ENCODE results near the gene METTL15. TPM values are rescaled to one million over a fixed set of nuclear protein-coding genes. Genes with fewer than 3 reads are reported as not detected.
"Not testable (repeated sequence)": the region's sequence is repeated elsewhere in the genome, so short reads cannot be mapped to it uniquely, and the experiment has no call there.

Gene METTL15
- total RNA-seq, 1 experiment from 2014 or later = 10.3 TPM

- no peak for DNase-seq (ENCODE audit: low spot score)
Observed at GRCh38 chr11:28195449-28195848, 87.3 kb downstream of the METTL15 start.

GRCh38 chr11:28209906-28210305, 101.7 kb downstream of the METTL15 start:
- DNase-seq (ENCODE audit: low spot score) = no peak

- DNase-seq (ENCODE audit: low spot score) = not testable (repeated sequence)
Observed at GRCh38 chr11:28222063-28222462, 113.9 kb downstream of the METTL15 start.

GRCh38 chr11:28223577-28223976, 115.4 kb downstream of the METTL15 start:
- DNase-seq (ENCODE audit: low spot score) = no peak

- DNase-seq (ENCODE audit: low spot score) = no peak
Observed at GRCh38 chr11:28223994-28224393, 115.8 kb downstream of the METTL15 start.

GRCh38 chr11:28227460-28227859, 119.3 kb downstream of the METTL15 start:
- no peak for DNase-seq (ENCODE audit: low spot score)

- DNase-seq (ENCODE audit: low spot score) = no peak
Observed at GRCh38 chr11:28228196-28228895, 120.2 kb downstream of the METTL15 start.

GRCh38 chr11:28231475-28231874, 123.3 kb downstream of the METTL15 start:
- no peak for DNase-seq (ENCODE audit: low spot score)

GRCh38 chr11:28232649-28233048, 124.5 kb downstream of the METTL15 start:
- no peak for DNase-seq (ENCODE audit: low spot score)

GRCh38 chr11:28241760-28242159, 133.6 kb downstream of the METTL15 start:
- DNase-seq (ENCODE audit: low spot score) = no peak

- no peak for DNase-seq (ENCODE audit: low spot score)
Observed at GRCh38 chr11:28242596-28242995, 134.4 kb downstream of the METTL15 start.

GRCh38 chr11:28243061-28243460, 134.9 kb downstream of the METTL15 start:
- no peak for DNase-seq (ENCODE audit: low spot score)

- DNase-seq (ENCODE audit: low spot score) = no peak
Observed at GRCh38 chr11:28243581-28243980, 135.4 kb downstream of the METTL15 start.

GRCh38 chr11:28245131-28245530, 136.9 kb downstream of the METTL15 start:
- DNase-seq (ENCODE audit: low spot score) = no peak

- no peak for DNase-seq (ENCODE audit: low spot score)
Observed at GRCh38 chr11:28250192-28250591, 142.0 kb downstream of the METTL15 start.

GRCh38 chr11:28251257-28251656, 143.1 kb downstream of the METTL15 start:
- no peak for DNase-seq (ENCODE audit: low spot score)

GRCh38 chr11:28257761-28258160, 149.6 kb downstream of the METTL15 start:
- no peak for DNase-seq (ENCODE audit: low spot score)

GRCh38 chr11:28259177-28259843, 151.1 kb downstream of the METTL15 start:
- no peak for DNase-seq (ENCODE audit: low spot score)

GRCh38 chr11:28268925-28269324, 160.7 kb downstream of the METTL15 start:
- DNase-seq (ENCODE audit: low spot score) = no peak

- no peak for DNase-seq (ENCODE audit: low spot score)
Observed at GRCh38 chr11:28269586-28269985, 161.4 kb downstream of the METTL15 start.

GRCh38 chr11:28272247-28272646, 164.1 kb downstream of the METTL15 start:
- not testable (repeated sequence) for DNase-seq (ENCODE audit: low spot score)

GRCh38 chr11:28274216-28274615, 166.0 kb downstream of the METTL15 start:
- no peak for DNase-seq (ENCODE audit: low spot score)

GRCh38 chr11:28284196-28284595, 176.0 kb downstream of the METTL15 start:
- DNase-seq (ENCODE audit: low spot score) = no peak

Data from HT-29 (cell line).